Left lung (tissue), 10 donors: ENCODE data around the gene EEPD1. TPM values are rescaled to one million over a fixed set of nuclear protein-coding genes. Genes with fewer than 3 reads are reported as not detected.
A peak's percentile ranks its signal among the peaks of the same experiment; 100 is the strongest.

Source experiments
- ATAC-seq: fragments of 200-7000 bp; cut with Tn5 transposase; one replicate; pipeline ENCODE4 v1.9.1; 2020; ENCODE audit warnings: moderate library complexity
- DNase-seq, 4 donors: peaks; one replicate each; pipeline ENCODE4 v3.0.0-alpha.2; 2013 to 2020
- H3K27ac ChIP-seq, 2 donors: fragments of 200-600 bp; sonication (generic) in 1 of 2; one replicate each; pipeline versions ENCODE4 v1.5.0 to v1.8.0; 2020 to 2021
- H3K27me3 ChIP-seq, 2 donors: fragments of 200-600 bp; sonication (generic) in 1 of 2; one replicate each; pipeline versions ENCODE4 v1.5.0 to v1.8.0; 2020 to 2021
- H3K36me3 ChIP-seq, 2 donors: fragments of 200-600 bp; sonication (generic) in 1 of 2; one replicate each; pipeline versions ENCODE4 v1.5.0 to v1.8.0; 2020 to 2021
- H3K4me1 ChIP-seq, 2 donors: fragments of 200-600 bp; one replicate each; pipeline ENCODE4 v1.8.0; 2021
- H3K4me3 ChIP-seq, 2 donors: fragments of 200-600 bp; sonication (generic) in 1 of 2; one replicate each; pipeline versions ENCODE4 v1.5.0 to v1.8.0; 2020 to 2021; ENCODE audit warnings: mild to moderate bottlenecking in 1 of 2
- H3K9me3 ChIP-seq, 2 donors: fragments of 200-600 bp; sonication (generic) in 1 of 2; one replicate each; pipeline versions ENCODE4 v1.5.0 to v1.8.0; 2020 to 2021
- CTCF ChIP-seq, 2 donors: fragments of 200-600 bp; sonication (generic) in 1 of 2; IDR thresholded peaks; one replicate each; pipeline versions ENCODE4 v1.5.0 to v1.8.0; 2021; ENCODE audit warnings: antibody characterized with exemption in 2 of 2
- intact Hi-C, 2 donors: fragments of 100-400 bp; cut with DNase I; formaldehyde crosslinking; loops; one replicate each; pipeline versions ENCODE4 v1.11.2 to v1.14.2; 2022
- polyA plus RNA-seq, 6 donors: library from polyadenylated mRNA; unstranded; fragments of 120-200 nt; gene quantifications; one replicate each; pipeline ENCODE4 v1.2.1, GENCODE V29; 2013; ENCODE audit not compliant: insufficient read length in 6 of 6
- total RNA-seq, 2 donors: library from RNA; stranded (reverse); fragmentation: NEBNext Ultra II Directional; extraction: Animal tissue kit (Norgen Biotek cat#: 25700); gene quantifications; one replicate each; pipeline ENCODE4 v1.2.1, GENCODE V29; 2021
- donor health status: DM: no; HTN: yes; CAD: no.
- donor health status: DM: no; HTN: no; CAD: no.

EEPD1 gene
- total and polyA plus RNA-seq, 8 donors, result 7.8 to 22.8 (median 19.0) TPM

GRCh38 chr7:36217211-36217960 lies 64.3 kb downstream of the EEPD1 start:
- H3K4me1 ChIP-seq, result peaks cover 6 to 11% of the 10 kb centered on the region in 2 donors
- no peak for DNase-seq
- no peaks in the 10 kb centered on the region for H3K27me3 ChIP-seq
- intact Hi-C loops, result no loop called here
- ATAC-seq, result no peak
- no peaks in the 10 kb centered on the region for H3K9me3 ChIP-seq
- H3K4me3 ChIP-seq, result no peak overlapping the region
- H3K27ac ChIP-seq, result no peak overlapping the region
- TF ChIP-seq CTCF (IDR thresholded peaks at IDR 0.05), result no peak
- H3K36me3 ChIP-seq, result no peaks in the 10 kb centered on the region

- DNase-seq (no peak), ATAC-seq (no peak)
- intact Hi-C loops, result no loop called here
- peaks cover 6 to 11% of the 10 kb centered on the region in 2 donors for H3K4me1 ChIP-seq
- H3K4me3 ChIP-seq, result no peak overlapping the region
- no peak for TF ChIP-seq CTCF (IDR thresholded peaks at IDR 0.05)
- H3K9me3 ChIP-seq, result no peaks in the 10 kb centered on the region
- H3K27ac ChIP-seq, result no peak overlapping the region
- H3K27me3 ChIP-seq, result no peaks in the 10 kb centered on the region
- H3K36me3 ChIP-seq, result no peaks in the 10 kb centered on the region
Observed at GRCh38 chr7:36217961-36218284, 64.9 kb downstream of the EEPD1 start.

GRCh38 chr7:36219429-36219828 lies 66.4 kb downstream of the EEPD1 start:
- Histone ChIP-seq H3K4me1 (peaks cover 6 to 11% of the 10 kb centered on the region in 2 donors), H3K27me3 (no peaks in the 10 kb centered on the region), H3K4me3 (no peak overlapping the region), H3K9me3 (no peaks in the 10 kb centered on the region), H3K27ac (no peak overlapping the region), H3K36me3 (no peaks in the 10 kb centered on the region)
- TF ChIP-seq CTCF (IDR thresholded peaks at IDR 0.05), result no peak
- intact Hi-C loops, result no loop called here
- no peak for DNase-seq
- ATAC-seq, result no peak

GRCh38 chr7:36223851-36224250 lies 70.8 kb downstream of the EEPD1 start:
- DNase-seq (no peak), ATAC-seq (no peak)
- Histone ChIP-seq H3K27ac (no peak overlapping the region), H3K27me3 (no peaks in the 10 kb centered on the region), H3K4me1 (peaks cover 0 to 9% of the 10 kb centered on the region in 2 donors), H3K4me3 (no peak overlapping the region), H3K36me3 (no peaks in the 10 kb centered on the region), H3K9me3 (no peaks in the 10 kb centered on the region)
- intact Hi-C loops, result no loop called here
- no peak for TF ChIP-seq CTCF (IDR thresholded peaks at IDR 0.05)

- DNase-seq (no peak), ATAC-seq (no peak)
- Histone ChIP-seq H3K4me1 (peaks cover 0 to 9% of the 10 kb centered on the region in 2 donors), H3K9me3 (no peaks in the 10 kb centered on the region), H3K36me3 (no peaks in the 10 kb centered on the region), H3K27ac (peak overlapping the region in 1 of 2 donors; percentile 13), H3K27me3 (no peaks in the 10 kb centered on the region), H3K4me3 (no peak overlapping the region)
- intact Hi-C loops, result no loop called here
- TF ChIP-seq CTCF (IDR thresholded peaks at IDR 0.05), result no peak
Observed at GRCh38 chr7:36224934-36225858, 72.1 kb downstream of the EEPD1 start.
